GM19099 (cell line): Measurements from ENCODE around the gene TOR1A.

Experiments used
- POLR2A ChIP-seq: IDR thresholded peaks from 3 replicates; pipeline ENCODE4 v1.6.1; 2011; ENCODE audit warnings: low read depth; ENCODE audit not compliant: insufficient read length; ENCODE audit errors: extremely low read depth

The TOR1A gene

DNA sequence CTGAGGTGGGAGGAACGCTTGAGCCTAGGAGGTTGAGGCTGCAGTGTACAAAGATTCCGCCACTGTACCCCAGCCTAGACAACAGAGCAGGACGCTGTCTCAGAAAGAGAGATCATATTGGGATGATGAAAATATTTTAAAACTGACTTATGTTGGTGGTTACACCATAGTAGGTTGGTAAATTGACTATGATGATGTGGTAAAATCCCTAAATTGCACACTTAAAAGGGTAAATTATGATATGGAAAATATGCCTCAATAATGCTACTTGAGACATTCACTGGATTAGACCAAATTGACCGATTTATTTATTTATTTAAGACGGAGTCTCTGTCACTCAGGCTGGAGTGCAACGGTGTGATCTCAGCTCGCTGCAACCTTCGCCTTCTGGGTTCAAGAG lies 42.8 kb downstream of the TOR1A start:
- no peak for TF ChIP-seq POLR2A

- no peak for TF ChIP-seq POLR2A
Measured at GRCh38 chr9:129779560-129780190, 44.3 kb downstream of the TOR1A start.

DNA sequence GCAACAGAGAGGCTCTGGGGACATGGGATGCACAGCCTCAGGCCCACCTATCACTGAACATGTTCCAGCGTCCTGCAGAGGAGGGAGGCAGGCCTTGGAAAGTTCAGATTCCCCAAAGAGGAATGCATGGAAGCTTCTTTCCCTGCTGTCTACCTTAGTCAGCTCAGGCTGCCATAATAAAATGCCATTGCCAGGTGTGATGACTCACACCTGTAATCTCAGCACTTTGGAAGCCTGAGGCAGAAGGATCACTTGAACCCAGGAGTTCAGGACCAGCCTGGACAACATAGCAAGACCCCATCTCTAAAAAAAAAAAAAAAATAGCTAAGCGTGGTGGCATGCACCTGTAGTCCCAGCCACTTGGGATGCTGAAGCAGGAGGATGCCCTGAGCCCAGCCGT lies 45.5 kb downstream of the TOR1A start:
- TF ChIP-seq POLR2A = no peak

GRCh38 chr9:129777769-129778130 lies 46.2 kb downstream of the TOR1A start:
- TF ChIP-seq POLR2A = no peak

GRCh38 chr9:129776938-129777768 lies 46.8 kb downstream of the TOR1A start:
- no peak for TF ChIP-seq POLR2A

DNA sequence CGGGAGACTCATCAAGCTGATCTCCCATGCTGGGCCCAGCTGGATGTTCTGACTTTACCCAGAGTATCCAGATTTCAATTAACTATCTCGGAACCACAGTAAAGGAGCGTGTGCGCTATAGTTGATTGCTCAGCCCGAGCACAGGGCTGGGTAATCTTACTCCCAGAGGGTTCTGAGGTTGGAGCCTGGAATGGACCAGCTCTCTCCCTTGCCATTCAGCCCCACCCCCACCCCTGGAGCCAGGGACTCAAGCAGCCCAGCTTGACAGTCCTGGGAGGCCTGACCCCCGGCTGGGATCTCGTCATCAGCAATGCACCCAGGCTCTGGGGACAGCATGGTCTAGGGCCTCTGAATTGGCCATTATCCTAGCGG lies 47.4 kb downstream of the TOR1A start:
- TF ChIP-seq POLR2A = no peak

DNA sequence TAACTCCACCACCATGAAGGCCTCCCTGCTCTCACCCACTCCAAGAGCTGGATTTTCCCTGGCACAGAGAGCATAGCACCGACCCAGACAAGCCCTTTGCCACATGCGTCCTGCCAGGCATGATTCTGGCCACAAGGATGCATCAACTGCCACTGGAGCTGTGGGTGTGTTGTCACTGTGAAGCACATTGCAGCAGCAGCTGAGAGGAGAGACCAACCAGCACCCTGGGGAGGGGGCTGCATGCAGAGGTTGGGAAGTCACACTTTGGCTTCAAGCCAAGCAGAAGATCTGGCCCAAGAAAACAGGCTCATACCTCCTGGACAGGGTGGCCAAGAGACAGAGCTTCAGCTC lies 48.5 kb downstream of the TOR1A start:
- no peak for TF ChIP-seq POLR2A

DNA sequence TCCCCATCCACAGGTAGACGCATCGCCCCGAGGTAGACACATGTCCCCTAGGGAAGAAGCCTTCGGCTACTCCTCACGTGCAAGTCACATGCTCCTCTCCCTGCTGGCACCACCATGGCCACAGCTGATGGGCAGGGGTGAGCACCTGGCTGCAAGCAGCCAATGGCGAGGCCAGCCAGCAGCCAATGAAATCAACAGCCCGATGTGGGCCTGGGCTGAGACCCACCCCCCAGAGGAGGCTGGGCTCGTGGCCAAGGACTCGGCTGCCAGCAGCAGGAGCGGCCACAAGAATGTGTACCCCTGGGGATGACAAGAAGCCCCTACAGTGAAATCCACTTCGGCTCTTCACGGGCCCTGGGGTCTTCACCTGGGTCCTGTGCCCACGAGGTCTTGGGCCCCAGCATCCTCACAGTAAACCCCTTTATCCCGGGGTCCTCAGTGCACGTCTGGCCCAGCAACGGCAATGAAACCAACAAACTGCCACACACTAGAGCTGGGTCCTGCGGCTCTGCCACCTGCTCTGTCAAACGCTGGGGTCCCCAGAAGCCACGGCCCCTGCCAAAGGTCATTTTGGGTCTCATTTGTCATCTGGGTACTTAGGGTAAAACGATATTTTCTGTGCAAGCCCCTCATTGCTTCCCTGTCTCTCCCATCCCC lies 49.0 kb downstream of the TOR1A start:
- TF ChIP-seq POLR2A = no peak

DNA sequence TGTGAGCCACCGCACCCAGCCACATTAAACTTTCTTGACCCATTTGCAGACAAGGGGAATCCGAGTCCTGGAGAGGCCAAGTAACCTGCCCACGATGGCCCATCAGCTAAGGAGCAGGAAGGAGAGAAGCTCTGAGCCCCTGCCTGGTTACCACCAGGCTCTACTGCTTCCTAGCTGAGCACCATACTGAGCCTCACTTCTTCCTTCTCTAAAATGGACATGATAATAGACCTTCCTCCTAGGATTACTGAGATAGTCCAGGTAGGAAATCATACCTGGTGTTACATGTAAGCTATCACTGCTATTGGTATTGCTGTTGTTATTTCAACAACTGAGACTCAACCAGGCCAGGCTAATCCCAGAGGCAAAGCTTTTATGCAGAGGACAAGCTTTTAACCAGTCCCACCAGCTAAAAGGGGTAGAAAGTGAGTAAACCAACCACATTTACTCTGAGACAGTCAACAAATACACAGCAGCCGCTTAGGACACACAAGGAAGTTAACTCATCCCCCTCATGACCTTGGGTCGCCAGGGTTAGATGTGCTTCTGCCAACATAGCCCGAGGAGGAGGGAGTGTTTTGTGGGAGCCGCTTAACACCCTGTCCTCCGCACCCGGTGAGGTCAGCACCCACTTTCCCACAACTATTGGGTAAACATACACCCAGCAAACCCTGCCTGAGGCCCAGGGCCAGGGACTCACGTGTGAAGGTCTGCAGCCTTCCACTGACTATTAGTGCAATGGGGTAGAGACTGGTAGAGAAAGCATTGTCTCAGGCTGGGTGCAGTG lies 50.5 kb downstream of the TOR1A start:
- no peak for TF ChIP-seq POLR2A

GRCh38 chr9:129770741-129771140 lies 53.2 kb downstream of the TOR1A start:
- TF ChIP-seq POLR2A = no peak

- TF ChIP-seq POLR2A = no peak
Measured at GRCh38 chr9:129769669-129770068, 54.3 kb downstream of the TOR1A start.

- TF ChIP-seq POLR2A = no peak
Measured at GRCh38 chr9:129768486-129768885, 55.5 kb downstream of the TOR1A start.

GRCh38 chr9:129765764-129766317 lies 58.1 kb downstream of the TOR1A start:
- TF ChIP-seq POLR2A = no peak

DNA sequence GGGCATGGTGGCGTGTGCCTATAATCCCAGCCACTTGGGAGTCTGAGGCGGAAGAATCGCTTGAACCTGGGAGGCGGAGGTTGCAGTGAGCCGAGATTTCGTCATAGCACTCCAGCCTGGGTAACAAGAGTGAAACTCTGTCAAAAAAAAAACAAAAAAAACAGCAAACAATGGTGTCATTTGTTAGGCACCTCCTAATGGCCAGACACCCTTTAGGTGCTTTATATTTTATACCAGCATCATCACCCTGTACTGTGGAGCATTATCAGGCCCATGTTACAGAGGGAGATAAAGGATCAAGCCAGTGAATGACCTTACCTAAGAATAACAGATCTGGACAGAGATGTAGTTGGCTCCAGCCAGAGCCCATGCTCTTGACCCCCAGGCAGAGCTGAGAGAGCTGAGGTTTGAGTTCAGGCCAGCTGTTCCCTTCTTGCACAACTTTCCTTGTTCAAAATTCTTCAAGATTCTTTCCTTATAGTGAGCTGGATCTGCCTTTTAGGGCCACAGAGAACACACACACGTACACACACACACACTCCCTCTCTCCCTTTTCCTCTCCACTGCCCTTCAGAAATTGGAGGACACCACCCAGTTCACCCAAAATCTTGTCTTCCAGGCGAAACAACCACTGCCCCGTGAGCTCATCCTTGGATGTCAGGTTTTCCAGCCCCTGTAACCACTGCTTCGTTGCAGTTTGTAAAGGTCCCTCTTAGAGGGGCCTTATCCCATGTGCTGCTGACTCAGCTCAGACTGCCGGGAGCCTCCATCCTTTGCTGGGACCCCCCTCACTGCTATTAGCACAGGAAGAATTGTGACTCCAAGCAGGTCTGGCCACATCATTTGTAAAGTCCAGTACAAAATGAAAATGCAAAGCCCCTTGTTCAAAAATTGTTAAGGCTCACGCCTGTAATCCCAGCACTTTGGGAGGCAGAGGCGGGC lies 60.7 kb downstream of the TOR1A start:
- TF ChIP-seq POLR2A = no peak
